Motor neuron (in vitro differentiated cells): ENCODE measurements around the gene SLIT2. TPM values are rescaled to one million over a fixed set of nuclear protein-coding genes. Genes with fewer than 3 reads are reported as not detected.

Experiments
- ATAC-seq, 8 experiments: fragments of 200-7000 bp; cut with Tn5 transposase; replicated peaks in 6 of 8; 2 replicates each; pipeline ENCODE4 v1.8.0; 2021; ENCODE audit warnings: mild to moderate bottlenecking in 8 of 8, moderate library complexity in 8 of 8
- H3K27ac ChIP-seq, 2 donors: fragments of 250-450 bp; sonication (Bioruptor Pico); 2 replicates each; pipeline ENCODE4 v1.9.0; 2021; ENCODE audit warnings: antibody characterized with exemption in 2 of 2, mild to moderate bottlenecking in 2 of 2, moderate library complexity in 1 of 2
- H3K4me1 ChIP-seq, 2 donors: fragments of 250-450 bp; sonication (Bioruptor Pico); replicated peaks in 1 of 2; 2 replicates each; pipeline ENCODE4 v1.6.1; 2021; ENCODE audit warnings: antibody characterized with exemption in 2 of 2, mild to moderate bottlenecking in 2 of 2, moderate library complexity in 1 of 2
- H3K4me3 ChIP-seq, 5 donors: fragments of 250-450 bp; sonication (Bioruptor Pico); 2 replicates each; pipeline ENCODE4 v1.9.0; 2021; ENCODE audit warnings: antibody characterized with exemption in 5 of 5, mild to moderate bottlenecking in 5 of 5, moderate library complexity in 4 of 5
- WGBS, 10 experiments: fragments of 450-650 bp; shearing (Covaris generic); methylation state at CpG; one replicate each; pipeline ENCODE4 v1.0.0; 2022; 5-methylcytosine and 5-hydroxymethylcytosine counted together
- in situ Hi-C, 9 experiments: fragments of 400-800 bp; cut with MboI; loops; one replicate each; pipeline ENCODE4 v1.15.0; 2021; ENCODE audit warnings: low sequenced_read_pairs in 9 of 9, low pct_unique_long_range_greater_than_20kb in 2 of 9; ENCODE audit not compliant: unreplicated experiment in 9 of 9
- total RNA-seq, 8 experiments: library from RNA; unstranded; fragments of 300-600 nt; gene quantifications; 2 replicates each; pipeline versions ENCODE4 v1.2.3 to v1.2.4, GENCODE V29; 2022

Gene SLIT2
- 100 to 1,000 TPM in 4 of 8 experiments, 10 to 100 TPM in 4; 31.0 to 178 (median 107) TPM for total RNA-seq

- no peak within 1 kb of the TSS for H3K27ac ChIP-seq
- in situ Hi-C loops = loop anchor here in 2 of 9 experiments (25.0 kb wide), 1 partner anchor 1565 kb away; no protein-coding TSS in a partner anchor
- peak within 1 kb of the TSS; percentile 44 to 82 (median 45) for H3K4me3 ChIP-seq
- WGBS, 10 experiments = 0% methylated on average over 6 to 9 of the region's 85 CpGs; no CpG with 5 or more reads in 8 of the 10 experiments
- peaks cover 0 to 17% of the 10 kb centered on the region in 2 donors for H3K4me1 ChIP-seq
- peak; percentile 62 to 83 (median 79) for ATAC-seq
These were observed at the start of gene SLIT2 for GRCh38 chr4:20251796-20252655. Gene SLIT2 (plus strand): TSS chr4:20251905. CDS start chr4:20253816, 1,911 bp downstream.

- Histone ChIP-seq H3K4me3 (no peak overlapping the region), H3K27ac (no peak overlapping the region), H3K4me1 (no peaks in the 10 kb centered on the region)
- peak in 5 of 8 experiments; percentile 19 to 93 (median 40) for ATAC-seq
- in situ Hi-C loops = no loop called here
These were observed 48.2 kb upstream of the SLIT2 start for GRCh38 chr4:20203508-20203907.

- 0 to 83% (median 29%) methylated on average over 1 of the region's 1 CpG; no CpG with 5 or more reads in 3 of the 10 experiments for WGBS, 10 experiments
- H3K4me3 ChIP-seq = no peak overlapping the region
- in situ Hi-C loops = no loop called here
- no peak overlapping the region for H3K27ac ChIP-seq
- no peaks in the 10 kb centered on the region for H3K4me1 ChIP-seq
- ATAC-seq = no peak
These were observed 34.2 kb upstream of the SLIT2 start for GRCh38 chr4:20217521-20217920.

- ATAC-seq = no peak
- no peak overlapping the region for H3K27ac ChIP-seq
- H3K4me1 ChIP-seq = no peaks in the 10 kb centered on the region
- 19 to 100% (median 61%) methylated on average over 1 of the region's 1 CpG for WGBS, 10 experiments
- H3K4me3 ChIP-seq = no peak overlapping the region
- in situ Hi-C loops = no loop called here
These were observed 33.8 kb upstream of the SLIT2 start for GRCh38 chr4:20217951-20218350.

GRCh38 chr4:20219521-20219920 lies 32.2 kb upstream of the SLIT2 start:
- in situ Hi-C loops = no loop called here
- ATAC-seq = no peak
- no peak overlapping the region for H3K4me3 ChIP-seq
- no peak overlapping the region for H3K27ac ChIP-seq
- no peaks in the 10 kb centered on the region for H3K4me1 ChIP-seq

GRCh38 chr4:20237894-20238537 lies 13.7 kb upstream of the SLIT2 start:
- H3K4me1 ChIP-seq = no peaks in the 10 kb centered on the region
- WGBS, 10 experiments = 83 to 100% (median 100%) methylated on average over 1 to 3 of the region's 3 CpGs; no CpG with 5 or more reads in 2 of the 10 experiments
- no peak overlapping the region for H3K4me3 ChIP-seq
- no peak overlapping the region for H3K27ac ChIP-seq
- in situ Hi-C loops = loop anchor here in 4 of 9 experiments (25.0 kb wide), 4 partner anchors 351 to 1551 kb away; no protein-coding TSS in a partner anchor
- no peak for ATAC-seq

- in situ Hi-C loops = loop anchor here in 5 of 9 experiments (10.0 to 25.0 kb wide), 5 partner anchors 233 to 1561 kb away; no protein-coding TSS in a partner anchor
- peaks cover 0 to 5% of the 10 kb centered on the region in 2 donors for H3K4me1 ChIP-seq
- WGBS, 10 experiments = 0 to 43% (median 11%) methylated on average over 1 to 3 of the region's 3 CpGs; no CpG with 5 or more reads in 3 of the 10 experiments
- no peak overlapping the region for H3K27ac ChIP-seq
- no peak overlapping the region for H3K4me3 ChIP-seq
- peak in 3 of 8 experiments; percentile 5 to 32 (median 11) for ATAC-seq
These were observed 3.5 kb upstream of the SLIT2 start for GRCh38 chr4:20248155-20248558.

- in situ Hi-C loops = loop anchor here in 5 of 9 experiments (10.0 to 25.0 kb wide), 5 partner anchors 235 to 1562 kb away; no protein-coding TSS in a partner anchor
- H3K4me1 ChIP-seq = peaks cover 0 to 5% of the 10 kb centered on the region in 2 donors
- ATAC-seq = no peak
- no peak overlapping the region for H3K4me3 ChIP-seq
- no peak overlapping the region for H3K27ac ChIP-seq
- WGBS, 10 experiments = 10 to 100% (median 63%) methylated on average over 1 to 2 of the region's 2 CpGs
These were observed 2.4 kb upstream of the SLIT2 start for GRCh38 chr4:20249333-20249732.

GRCh38 chr4:20251031-20251795 lies 492 bp upstream of the SLIT2 start:
- 3 to 52% (median 9%) methylated on average over 2 to 13 of the region's 35 CpGs; no CpG with 5 or more reads in 2 of the 10 experiments for WGBS, 10 experiments
- peak in 7 of 8 experiments; percentile 2 to 45 (median 35) for ATAC-seq
- in situ Hi-C loops = loop anchor here in 2 of 9 experiments (25.0 kb wide), 1 partner anchor 1564 kb away; no protein-coding TSS in a partner anchor
- peak overlapping the region; percentile 44 to 82 (median 45) for H3K4me3 ChIP-seq
- H3K4me1 ChIP-seq = peaks cover 0 to 12% of the 10 kb centered on the region in 2 donors
- no peak overlapping the region for H3K27ac ChIP-seq

- H3K4me1 ChIP-seq = peaks cover 0 to 23% of the 10 kb centered on the region in 2 donors
- ATAC-seq = peak; percentile 2 to 15 (median 8)
- no peak overlapping the region for H3K27ac ChIP-seq
- in situ Hi-C loops = loop anchor here in 2 of 9 experiments (25.0 kb wide), 1 partner anchor 1565 kb away; no protein-coding TSS in a partner anchor
- 0 to 7% (median 1%) methylated on average over 3 to 18 of the region's 55 CpGs; no CpG with 5 or more reads in 6 of the 10 experiments for WGBS, 10 experiments
- H3K4me3 ChIP-seq = peak overlapping the region; percentile 44 to 82 (median 45)
These were observed 1.1 kb downstream of the SLIT2 start for GRCh38 chr4:20252656-20253282.

GRCh38 chr4:20253283-20253734 lies 1.6 kb downstream of the SLIT2 start:
- Histone ChIP-seq H3K4me1 (peaks cover 0 to 23% of the 10 kb centered on the region in 2 donors), H3K4me3 (peak overlapping the region; percentile 44 to 82 (median 45)), H3K27ac (no peak overlapping the region)
- ATAC-seq = peak in 3 of 8 experiments; percentile 0
- 0 to 8% (median 0%) methylated on average over 1 to 6 of the region's 21 CpGs; no CpG with 5 or more reads in 3 of the 10 experiments for WGBS, 10 experiments
- in situ Hi-C loops = loop anchor here in 2 of 9 experiments (25.0 kb wide), 1 partner anchor 1566 kb away; no protein-coding TSS in a partner anchor
